GM19463 (cell line): Measurements from ENCODE around the gene HIGD1B.

Experiments
- ATAC-seq: cut with Tn5 transposase; IDR thresholded peaks from one replicate; pipeline ENCODE4 v1.9.1; 2021; ENCODE audit warnings: mild to moderate bottlenecking, moderate library complexity; ENCODE audit not compliant: unreplicated experiment

HIGD1B gene

GRCh38 chr17:44875761-44876160 lies 28.1 kb downstream of the HIGD1B start:
- no peak for ATAC-seq

GRCh38 chr17:44877121-44877520 lies 29.4 kb downstream of the HIGD1B start:
- no peak for ATAC-seq

GRCh38 chr17:44878627-44879221 lies 31.0 kb downstream of the HIGD1B start:
- no peak for ATAC-seq

GRCh38 chr17:44879376-44879775 lies 31.7 kb downstream of the HIGD1B start:
- ATAC-seq: no peak

GRCh38 chr17:44880062-44880461 lies 32.4 kb downstream of the HIGD1B start:
- ATAC-seq: no peak

GRCh38 chr17:44881145-44881544 lies 33.5 kb downstream of the HIGD1B start:
- ATAC-seq: no peak

GRCh38 chr17:44884941-44885340 lies 37.3 kb downstream of the HIGD1B start:
- ATAC-seq: no peak

GRCh38 chr17:44887016-44887415 lies 39.3 kb downstream of the HIGD1B start:
- no peak for ATAC-seq

- no peak for ATAC-seq
Measured at GRCh38 chr17:44887971-44888954, 40.6 kb downstream of the HIGD1B start.

- no peak for ATAC-seq
Measured at GRCh38 chr17:44889003-44889402, 41.3 kb downstream of the HIGD1B start.

GRCh38 chr17:44892250-44892649 lies 44.6 kb downstream of the HIGD1B start:
- no peak for ATAC-seq

- ATAC-seq: no peak
Measured at GRCh38 chr17:44894642-44895041, 47.0 kb downstream of the HIGD1B start.

GRCh38 chr17:44898768-44899073 lies 51.0 kb downstream of the HIGD1B start:
- no peak for ATAC-seq

GRCh38 chr17:44899074-44899782 lies 51.5 kb downstream of the HIGD1B start, which contains the start of gene EFTUD2:
Gene EFTUD2 (minus strand): TSS chr17:44899445. CDS start chr17:44894521, 4,924 bp downstream.
- peak; percentile 74 for ATAC-seq
